SK-N-SH (cell line): ENCODE measurements around the gene ELP1. TPM values are rescaled to one million over a fixed set of nuclear protein-coding genes. Genes with fewer than 3 reads are reported as not detected.

Experiments
- CTCF ChIA-PET: fragments of 300-600, 350-600 bp; formaldehyde crosslinking; extraction: SDS; loops from one replicate; lab custom pipeline; 2021; lab: Yijun Ruan, JAX
- POLR2A ChIA-PET: fragments of 350-600 bp; sonication (Branson Sonifier 250); formaldehyde crosslinking; extraction: SDS; loops from one replicate; lab custom pipeline; 2020; ENCODE audit warnings: antibody characterized with exemption, inconsistent platforms; lab: Yijun Ruan, JAX
- DNase-seq: peaks from one replicate; pipeline ENCODE4 v3.0.0; 2012
- H2AFZ ChIP-seq: fragments of 200-600 bp; sonication (generic); 2 replicates; pipeline ENCODE4 v1.8.1; 2016; ENCODE audit warnings: antibody characterized with exemption, mild to moderate bottlenecking, low read depth
- H3F3A ChIP-seq: fragments of 200-600 bp; sonication (generic); replicated peaks from 2 replicates; pipeline ENCODE3; 2016; ENCODE audit warnings: antibody characterized with exemption, mild to moderate bottlenecking; ENCODE audit not compliant: insufficient read depth
- H3K27ac ChIP-seq, 2 experiments: fragments of 200-500 bp in 1 of 2; fragments of 200-600 bp in 1 of 2; sonication (Bioruptor generic) in 1 of 2; sonication (generic), shearing (Covaris generic) in 1 of 2; 2 replicates each; pipeline versions ENCODE4 v1.5.1 to v1.6.1; 2014 to 2016; ENCODE audit warnings: low read depth in 2 of 2, inconsistent platforms in 1 of 2, low read length in 1 of 2, mild to moderate bottlenecking in 1 of 2, mixed read lengths in 1 of 2
- H3K27me3 ChIP-seq: fragments of 200-600 bp; sonication (generic), shearing (Covaris generic); 2 replicates; pipeline ENCODE4 v1.6.1; 2016; ENCODE audit warnings: mixed run types; ENCODE audit not compliant: insufficient read depth
- H3K36me3 ChIP-seq, 2 experiments: fragments of 200-500 bp in 1 of 2; fragments of 200-600 bp in 1 of 2; sonication (Bioruptor generic) in 1 of 2; sonication (generic) in 1 of 2; replicated peaks in 1 of 2; 2 replicates each; pipeline versions ENCODE3 to v1.5.1; 2014 to 2016; ENCODE audit warnings: low read length in 1 of 2, mild to moderate bottlenecking in 1 of 2; ENCODE audit not compliant: insufficient read depth in 2 of 2, control insufficient read depth in 1 of 2
- H3K4me1 ChIP-seq, 2 experiments: fragments of 200-500 bp in 1 of 2; fragments of 200-600 bp in 1 of 2; sonication (Bioruptor generic) in 1 of 2; sonication (generic), shearing (Covaris generic) in 1 of 2; 2 replicates each; pipeline versions ENCODE4 v1.5.1 to v1.6.1; 2014 to 2016; ENCODE audit warnings: low read depth in 1 of 2, low read length in 1 of 2, mixed run types in 1 of 2; ENCODE audit not compliant: insufficient read depth in 2 of 2, control insufficient read depth in 1 of 2
- H3K4me2 ChIP-seq: fragments of 200-600 bp; sonication (generic), shearing (Covaris generic); 2 replicates; pipeline ENCODE4 v1.6.1; 2017; ENCODE audit warnings: mixed run types
- H3K4me3 ChIP-seq, 2 experiments: fragments of 200-500 bp in 1 of 2; fragments of 200-600 bp in 1 of 2; sonication (Bioruptor generic) in 1 of 2; sonication (generic), shearing (Covaris generic) in 1 of 2; 2 replicates each; pipeline versions ENCODE4 v1.5.1 to v1.8.1; 2014 to 2016; ENCODE audit warnings: low read depth in 2 of 2, inconsistent platforms in 1 of 2, low read length in 1 of 2, mild to moderate bottlenecking in 1 of 2, mixed read lengths in 1 of 2, moderate library complexity in 1 of 2
- H3K79me2 ChIP-seq: fragments of 200-600 bp; sonication (generic); 2 replicates; pipeline ENCODE4 v1.8.1; 2017; ENCODE audit warnings: mild to moderate bottlenecking; ENCODE audit not compliant: insufficient read depth
- H3K9ac ChIP-seq: fragments of 200-600 bp; sonication (generic); 2 replicates; pipeline ENCODE4 v1.6.1; 2017; ENCODE audit warnings: mixed run types
- H3K9me2 ChIP-seq: fragments of 200-600 bp; sonication (generic); 2 replicates; pipeline ENCODE4 v1.6.1; 2017; ENCODE audit warnings: mixed run types
- H3K9me3 ChIP-seq: fragments of 200-600 bp; sonication (generic); 2 replicates; pipeline ENCODE4 v1.6.1; 2017; ENCODE audit warnings: mixed run types, mild to moderate bottlenecking, moderate library complexity
- H4K20me1 ChIP-seq: fragments of 200-600 bp; sonication (generic); 2 replicates; pipeline ENCODE4 v1.6.1; 2017; ENCODE audit warnings: mild to moderate bottlenecking, mixed run types; ENCODE audit not compliant: insufficient read depth
- CTCF ChIP-seq: fragments of 200-600 bp; sonication (generic); IDR thresholded peaks from 2 replicates; pipeline ENCODE4 v1.6.1; 2017; ENCODE audit warnings: antibody characterized with exemption, mild to moderate bottlenecking, moderate library complexity
- ELF1 ChIP-seq: IDR thresholded peaks from 2 replicates; pipeline ENCODE4 v1.4.0; 2012
- EZH2phosphoT487 ChIP-seq: fragments of 200-600 bp; sonication (generic); IDR thresholded peaks from 2 replicates; pipeline ENCODE4 v1.6.1; 2017; ENCODE audit warnings: low read depth, mixed run types, mild to moderate bottlenecking, antibody characterized with exemption, moderate library complexity, borderline replicate concordance
- FOSL2 ChIP-seq: IDR thresholded peaks from 2 replicates; pipeline ENCODE4 v1.4.0; 2012; ENCODE audit warnings: low read depth, mild to moderate bottlenecking, moderate library complexity, borderline replicate concordance
- GATA2 ChIP-seq: sonication (generic); formaldehyde crosslinking; IDR thresholded peaks from 2 replicates; pipeline ENCODE4 v1.5.0; 2020; ENCODE audit warnings: mild to moderate bottlenecking, missing genetic modification reagents
- MAX ChIP-seq: IDR thresholded peaks from 2 replicates; pipeline ENCODE4 v1.4.0; 2012; ENCODE audit warnings: low read depth
- MEF2A ChIP-seq: IDR thresholded peaks from 2 replicates; pipeline ENCODE4 v1.4.0; 2012; ENCODE audit warnings: low read depth, borderline replicate concordance
- NFIC ChIP-seq: IDR thresholded peaks from 2 replicates; pipeline ENCODE4 v1.4.0; 2012; ENCODE audit warnings: borderline replicate concordance
- NRF1 ChIP-seq: IDR thresholded peaks from 2 replicates; pipeline ENCODE4 v1.6.1; 2012; ENCODE audit warnings: low read depth, mild to moderate bottlenecking, low read length
- POLR2AphosphoS5 ChIP-seq: IDR thresholded peaks from 2 replicates; pipeline ENCODE4 v1.6.1; 2012; ENCODE audit warnings: low read depth, low read length
- RAD21 ChIP-seq: IDR thresholded peaks from 2 replicates; pipeline ENCODE4 v1.6.1; 2012; ENCODE audit warnings: mild to moderate bottlenecking, low read length
- REST ChIP-seq: IDR thresholded peaks from 2 replicates; pipeline ENCODE4 v1.6.1; 2012; ENCODE audit warnings: mild to moderate bottlenecking, low read depth, low read length, moderate library complexity
- RXRA ChIP-seq: IDR thresholded peaks from 2 replicates; pipeline ENCODE4 v1.4.0; 2012; ENCODE audit warnings: low read depth, mild to moderate bottlenecking, borderline replicate concordance
- TAF1 ChIP-seq: IDR thresholded peaks from 2 replicates; pipeline ENCODE4 v1.6.1; 2012; ENCODE audit warnings: low read depth, mild to moderate bottlenecking, low read length, moderate library complexity, borderline replicate concordance
- YY1 ChIP-seq: IDR thresholded peaks from 2 replicates; pipeline ENCODE4 v1.4.0; 2012; ENCODE audit warnings: low read depth, mild to moderate bottlenecking
- ZBTB33 ChIP-seq: IDR thresholded peaks from 2 replicates; pipeline ENCODE4 v1.4.0; 2012; ENCODE audit warnings: low read depth, borderline replicate concordance
- WGBS: methylation state at CpG from one replicate; pipeline ENCODE4 v1.1.6; 2017; ENCODE audit warnings: low lambda C conversion rate; 5-methylcytosine and 5-hydroxymethylcytosine counted together
- polyA plus RNA-seq, 3 experiments: library from polyadenylated mRNA; depleted of rRNA; stranded (reverse); fragments of >200 nt; gene quantifications; 2 replicates each; pipeline ENCODE4 v1.2.3, GENCODE V29; 2012
- TF ChIP-seq, protein P1 (sequence below): fragments of 150-350 bp; IDR thresholded peaks from 2 replicates; pipeline ENCODE4 v1.6.1; 2017; ENCODE audit warnings: antibody characterized with exemption, low read length, low read depth, borderline replicate concordance

The ELP1 gene
- polyA plus RNA-seq, 1 of the 3 experiments (the other 2 are of a cell fraction), result 19.1 TPM

- TF ChIP-seq REST (no peak), FOSL2 (no peak)
Measured at GRCh38 chr9:108950168-108950567, 16.2 kb upstream of the ELP1 start (continued).

GRCh38 chr9:108939975-108940374, 6.1 kb upstream of the ELP1 start:
- Histone ChIP-seq H3K79me2 (peaks cover 16% of the 10 kb centered on the region), H4K20me1 (no peaks in the 10 kb centered on the region), H2AFZ (no peak overlapping the region), H3K9me3 (no peaks in the 10 kb centered on the region), H3K27ac (no peak overlapping the region), H3K4me1 (peaks cover 0 to 4% of the 10 kb centered on the region in 2 experiments; a peak in 2 of 4 replicates), H3F3A (peaks cover 14% of the 10 kb centered on the region), H3K9ac (no peak overlapping the region), H3K27me3 (no peaks in the 10 kb centered on the region), H3K4me2 (no peak overlapping the region), H3K9me2 (no peaks in the 10 kb centered on the region), H3K36me3 (peaks cover 48 to 75% of the 10 kb centered on the region in 2 experiments), H3K4me3 (no peak overlapping the region)
- DNase-seq, result no peak
- 86% methylated on average over 4 of the region's 4 CpGs for WGBS
- POLR2A ChIA-PET, result no interaction called here
- TF ChIP-seq, protein P1, sequence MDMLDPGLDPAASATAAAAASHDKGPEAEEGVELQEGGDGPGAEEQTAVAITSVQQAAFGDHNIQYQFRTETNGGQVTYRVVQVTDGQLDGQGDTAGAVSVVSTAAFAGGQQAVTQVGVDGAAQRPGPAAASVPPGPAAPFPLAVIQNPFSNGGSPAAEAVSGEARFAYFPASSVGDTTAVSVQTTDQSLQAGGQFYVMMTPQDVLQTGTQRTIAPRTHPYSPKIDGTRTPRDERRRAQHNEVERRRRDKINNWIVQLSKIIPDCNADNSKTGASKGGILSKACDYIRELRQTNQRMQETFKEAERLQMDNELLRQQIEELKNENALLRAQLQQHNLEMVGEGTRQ, result no peak
- TF ChIP-seq ZBTB33 (no peak), EZH2phosphoT487 (no peak), ELF1 (no peak), YY1 (no peak), RAD21 (no peak), POLR2AphosphoS5 (no peak), CTCF (no peak), GATA2 (CRISPR knock-in tag) (no peak), REST (no peak), MEF2A (no peak), MAX (no peak), RXRA (no peak), NRF1 (no peak), TAF1 (no peak), NFIC (no peak)
- CTCF ChIA-PET, result interaction anchor here (1.3 kb wide), 1 partner anchor 11 kb away, joined by 4 read pairs; no protein-coding TSS in a partner anchor
